HEK293 (cell line): ENCODE results near the gene ELOVL2.

ENCODE experiments used
- CTCF ChIA-PET: fragments of 350-600 bp; formaldehyde crosslinking; extraction: SDS; loops from one replicate; lab custom pipeline; 2021; ENCODE audit warnings: antibody characterized with exemption; lab: Yijun Ruan, JAX
- POLR2A ChIA-PET: fragments of 300-600 bp; formaldehyde crosslinking; extraction: SDS; loops from one replicate; lab custom pipeline; 2020; ENCODE audit warnings: antibody characterized with exemption, inconsistent platforms; lab: Yijun Ruan, JAX
- H3K27ac ChIP-seq: fragments of 200-500 bp; sonication (Bioruptor generic); 2 replicates; pipeline ENCODE4 v1.5.1; 2014; ENCODE audit warnings: low read depth, low read length, control low read depth, inconsistent platforms; ENCODE audit errors: extremely low read depth
- H3K36me3 ChIP-seq, 2 experiments: fragments of 200-500 bp in 1 of 2; sonication (Bioruptor generic) in 1 of 2; 1 replicate in 1 of 2; 2 replicates in 1 of 2; pipeline ENCODE4 v1.5.1; 2014 to 2017; ENCODE audit warnings: inconsistent platforms in 2 of 2, low read length in 2 of 2; ENCODE audit not compliant: control insufficient read depth in 2 of 2, insufficient read depth in 1 of 2
- H3K4me1 ChIP-seq: fragments of 200-500 bp; sonication (Bioruptor generic); 2 replicates; pipeline ENCODE4 v1.5.1; 2014; ENCODE audit warnings: mild to moderate bottlenecking, low read length, inconsistent platforms; ENCODE audit not compliant: control insufficient read depth, insufficient read depth
- H3K4me3 ChIP-seq: 2 replicates; pipeline ENCODE4 v1.5.1; 2011; ENCODE audit warnings: low read depth, mild to moderate bottlenecking, control low read depth, low read length, moderate library complexity
- H3K9me3 ChIP-seq: fragments of 200-500 bp; sonication (Bioruptor generic); 2 replicates; pipeline ENCODE4 v1.5.1; 2014; ENCODE audit warnings: low read depth, low read length, inconsistent platforms; ENCODE audit not compliant: control insufficient read depth, insufficient read depth
- HOXD13 ChIP-seq: sonication (generic); formaldehyde crosslinking; IDR thresholded peaks from 2 replicates; pipeline ENCODE4 v1.8.0; 2022; ENCODE audit warnings: missing genetic modification reagents, borderline replicate concordance
- IKZF3 ChIP-seq: fragments of 450-650 bp; IDR thresholded peaks from 2 replicates; pipeline ENCODE4 v1.5.0; 2018; ENCODE audit warnings: missing biosample characterization, mild to moderate bottlenecking, missing genetic modification characterization, moderate library complexity
- SCRT1 ChIP-seq: fragments of 450-650 bp; formaldehyde crosslinking; IDR thresholded peaks from 2 replicates; pipeline ENCODE4 v1.5.1; 2016; ENCODE audit warnings: missing biosample characterization, missing genetic modification characterization, borderline replicate concordance
- SP7 ChIP-seq: fragments of 450-650 bp; formaldehyde crosslinking; IDR thresholded peaks from 2 replicates; pipeline ENCODE4 v1.5.1; 2016; ENCODE audit warnings: missing biosample characterization, missing genetic modification characterization
- YY1 ChIP-seq: fragments of 450-650 bp; formaldehyde crosslinking; IDR thresholded peaks from 2 replicates; pipeline ENCODE4 v1.5.1; 2018; ENCODE audit warnings: missing biosample characterization, missing genetic modification characterization
- ZBTB26 ChIP-seq: fragments of 450-650 bp; formaldehyde crosslinking; optimal IDR thresholded peaks from 2 replicates; pipeline ENCODE3; 2016; ENCODE audit warnings: missing biosample characterization, mild to moderate bottlenecking, missing genetic modification characterization
- ZBTB44 ChIP-seq: fragments of 450-650 bp; IDR thresholded peaks from 2 replicates; pipeline ENCODE4 v1.5.1; 2018; ENCODE audit warnings: missing biosample characterization, mild to moderate bottlenecking, missing genetic modification characterization
- ZBTB8A ChIP-seq: fragments of 450-650 bp; formaldehyde crosslinking; IDR thresholded peaks from 2 replicates; pipeline ENCODE4 v1.5.1; 2016; ENCODE audit warnings: missing biosample characterization, missing genetic modification characterization
- ZNF148 ChIP-seq: fragments of 450-650 bp; formaldehyde crosslinking; IDR thresholded peaks from 2 replicates; pipeline ENCODE4 v1.5.0; 2017; ENCODE audit warnings: missing biosample characterization, missing genetic modification characterization, borderline replicate concordance
- ZNF169 ChIP-seq: fragments of 450-650 bp; formaldehyde crosslinking; IDR thresholded peaks from 2 replicates; pipeline ENCODE4 v1.5.1; 2016; ENCODE audit warnings: missing biosample characterization, missing genetic modification characterization
- ZNF366 ChIP-seq: fragments of 450-650 bp; formaldehyde crosslinking; conservative IDR thresholded peaks from 2 replicates; pipeline ENCODE4 v1.5.1; 2016; ENCODE audit warnings: missing biosample characterization, missing genetic modification characterization
- ZNF48 ChIP-seq: fragments of 450-650 bp; formaldehyde crosslinking; IDR thresholded peaks from 2 replicates; pipeline ENCODE4 v1.5.1; 2016; ENCODE audit warnings: missing biosample characterization, missing genetic modification characterization
- ZNF514 ChIP-seq: fragments of 450-650 bp; formaldehyde crosslinking; IDR thresholded peaks from 2 replicates; pipeline ENCODE4 v1.5.1; 2016; ENCODE audit warnings: missing biosample characterization, missing genetic modification characterization
- ZNF518A ChIP-seq: fragments of 450-650 bp; formaldehyde crosslinking; conservative IDR thresholded peaks from 2 replicates; pipeline ENCODE4 v1.5.1; 2016; ENCODE audit warnings: low read depth, missing biosample characterization, missing genetic modification characterization
- ZNF521 ChIP-seq: fragments of 450-650 bp; formaldehyde crosslinking; IDR thresholded peaks from 2 replicates; pipeline ENCODE4 v1.5.1; 2017; ENCODE audit warnings: missing biosample characterization, mild to moderate bottlenecking, missing genetic modification characterization
- ZNF530 ChIP-seq: fragments of 450-650 bp; formaldehyde crosslinking; IDR thresholded peaks from 2 replicates; pipeline ENCODE4 v1.5.1; 2016; ENCODE audit warnings: low read depth, missing biosample characterization, missing genetic modification characterization
- ZNF558 ChIP-seq: fragments of 450-650 bp; formaldehyde crosslinking; IDR thresholded peaks from 2 replicates; pipeline ENCODE4 v1.5.1; 2016; ENCODE audit warnings: missing biosample characterization, missing genetic modification characterization
- ZNF585B ChIP-seq: fragments of 450-650 bp; formaldehyde crosslinking; IDR thresholded peaks from 2 replicates; pipeline ENCODE4 v1.5.1; 2016; ENCODE audit warnings: missing biosample characterization, missing genetic modification characterization
- ZNF704 ChIP-seq: fragments of 450-650 bp; formaldehyde crosslinking; IDR thresholded peaks from 2 replicates; pipeline ENCODE4 v1.5.1; 2016; ENCODE audit warnings: missing biosample characterization, missing genetic modification characterization
- ZNF837 ChIP-seq: fragments of 450-650 bp; formaldehyde crosslinking; IDR thresholded peaks from 2 replicates; pipeline ENCODE4 v1.5.1; 2016; ENCODE audit warnings: missing biosample characterization, missing genetic modification characterization
- ZSCAN30 ChIP-seq: fragments of 450-650 bp; IDR thresholded peaks from 2 replicates; pipeline ENCODE4 v1.5.1; 2018; ENCODE audit warnings: missing biosample characterization, mild to moderate bottlenecking, missing genetic modification characterization, moderate library complexity

ELOVL2 gene

DNA sequence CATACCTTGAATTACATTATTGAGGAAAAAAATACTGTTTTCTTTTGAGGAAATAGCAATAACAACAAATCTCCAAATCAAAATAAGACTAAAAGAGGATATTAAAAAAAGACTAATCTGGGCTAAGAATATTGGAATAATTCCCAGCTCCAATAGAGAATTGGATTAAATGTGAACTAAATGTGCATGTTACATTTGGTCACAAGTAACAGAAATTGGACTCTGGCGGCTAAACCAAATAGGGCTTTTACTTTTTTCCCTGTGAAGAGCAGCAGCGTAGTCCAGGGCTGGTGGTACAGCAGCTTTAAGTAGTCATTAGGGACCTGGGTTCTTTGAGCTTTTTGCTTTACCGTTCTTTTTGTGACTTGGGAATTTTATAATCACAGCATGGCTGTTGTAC lies 71.9 kb downstream of the ELOVL2 start:
- ChIA-PET POLR2A (no interaction called here), CTCF (interaction anchor here (0.6 to 1.7 kb wide), 3 partner anchors 11 to 504 kb away, joined by 3 to 6 read pairs (median 3); no protein-coding TSS in a partner anchor)
- peaks cover 0 to 7% of the 10 kb centered on the region in 2 experiments; a peak in 1 of 3 replicates for H3K36me3 ChIP-seq
- no peaks in the 10 kb centered on the region for H3K4me1 ChIP-seq
- H3K9me3 ChIP-seq, result no peaks in the 10 kb centered on the region
- no peak overlapping the region for H3K4me3 ChIP-seq
- no peak overlapping the region for H3K27ac ChIP-seq
- TF ChIP-seq IKZF3 (tag by site-specific recombination) (no peak), ZNF169 (tag by site-specific recombination) (no peak), ZSCAN30 (tag by site-specific recombination) (no peak), ZNF704 (tag by site-specific recombination) (no peak), HOXD13 (CRISPR knock-in tag) (no peak), ZNF366 (tag by site-specific recombination) (no peak), ZNF558 (no peak), ZNF530 (no peak), SCRT1 (tag by site-specific recombination) (no peak), ZNF148 (no peak), ZBTB26 (no peak), ZNF514 (tag by site-specific recombination) (no peak), ZNF48 (tag by site-specific recombination) (no peak), YY1 (tag by site-specific recombination) (no peak), ZNF585B (tag by site-specific recombination) (no peak), ZBTB8A (tag by site-specific recombination) (no peak)

DNA sequence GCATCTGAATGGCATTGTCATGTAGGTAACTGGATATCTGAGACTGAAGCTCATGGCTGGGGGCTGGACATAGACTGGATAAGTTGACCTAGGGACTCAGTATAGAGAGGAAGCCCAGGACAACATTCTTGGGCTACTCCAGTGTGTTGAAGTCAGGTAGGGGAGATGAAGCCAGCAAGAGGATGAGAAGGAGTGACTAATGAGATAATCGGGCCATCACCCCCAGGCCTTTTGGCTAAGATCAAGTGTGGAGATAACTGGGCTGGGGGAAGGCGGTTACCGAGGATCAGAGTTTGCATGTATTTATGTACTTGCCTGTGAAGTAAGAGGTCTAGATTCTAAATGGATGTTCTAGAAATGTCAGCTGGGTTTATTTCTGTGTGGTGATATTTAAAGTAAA lies 73.4 kb downstream of the ELOVL2 start:
- H3K36me3 ChIP-seq, result peaks cover 0 to 9% of the 10 kb centered on the region in 2 experiments; a peak in 1 of 3 replicates
- H3K4me1 ChIP-seq, result no peaks in the 10 kb centered on the region
- no peaks in the 10 kb centered on the region for H3K9me3 ChIP-seq
- no peak overlapping the region for H3K4me3 ChIP-seq
- CTCF ChIA-PET, result interaction anchor here (0.6 to 4.6 kb wide), 4 partner anchors 13 to 422 kb away, joined by 4 to 19 read pairs (median 4); no protein-coding TSS in a partner anchor
- POLR2A ChIA-PET, result no interaction called here
- H3K27ac ChIP-seq, result no peak overlapping the region
- TF ChIP-seq ZNF514 (tag by site-specific recombination) (no peak), ZSCAN30 (tag by site-specific recombination) (no peak), ZBTB44 (tag by site-specific recombination) (no peak), ZNF518A (no peak), ZNF837 (tag by site-specific recombination) (no peak), SCRT1 (tag by site-specific recombination) (no peak), ZNF521 (no peak), SP7 (tag by site-specific recombination) (no peak)
